Measurements from ENCODE around the gene TNFRSF12A.

The TNFRSF12A gene

DNA sequence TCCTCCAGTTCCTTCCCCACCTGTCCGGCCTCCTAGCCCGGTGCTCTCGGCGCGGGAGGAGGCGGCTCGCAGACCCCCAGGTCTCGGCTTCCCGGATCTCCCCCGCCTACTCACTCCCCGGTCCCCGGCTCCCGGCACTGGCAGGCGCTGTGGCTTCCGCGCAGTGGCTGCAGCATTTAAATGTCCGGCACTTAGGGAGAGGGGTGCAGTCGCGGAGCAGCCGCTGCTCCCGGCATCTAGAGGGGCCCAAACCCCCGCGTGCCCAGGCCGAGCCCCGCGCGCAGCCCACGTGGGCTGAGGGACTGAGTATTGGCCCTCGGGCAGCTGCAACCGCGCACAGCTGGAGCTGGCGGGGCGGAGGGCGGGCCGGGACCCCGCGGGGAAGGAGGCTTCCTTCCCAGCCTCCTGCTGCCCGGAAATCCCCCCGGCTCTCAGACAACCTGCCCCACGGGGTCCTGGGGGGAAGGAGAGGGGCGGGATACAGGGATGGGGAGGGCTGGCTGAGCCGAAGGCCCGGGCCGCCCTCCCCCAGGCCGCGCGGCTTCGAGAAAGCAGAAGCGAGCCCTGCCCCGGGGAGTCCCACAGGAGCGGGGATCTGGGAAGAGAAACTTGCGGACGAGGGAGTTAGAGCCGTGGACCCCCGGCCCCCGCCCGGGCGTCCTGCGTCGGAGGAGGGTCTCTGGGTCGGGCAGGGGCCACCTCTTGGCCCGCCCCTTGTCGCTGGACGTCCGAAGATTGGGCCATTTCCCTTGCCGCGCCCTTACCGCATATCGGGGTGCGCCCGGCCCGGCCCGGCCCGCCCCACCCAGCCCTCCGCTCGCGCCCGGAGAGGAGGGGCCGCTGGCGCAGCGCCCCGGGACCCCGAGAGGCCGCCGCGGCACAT lies 25.8 kb downstream of the TNFRSF12A start, which contains the start of gene MMP25:
TSS of gene MMP25 (plus strand) at position 804 of the 883 bp plus-strand sequence. CDS start 357 bp downstream, outside the sequence.
- POLR2A ChIA-PET, result interaction anchor here (0.6 to 1.1 kb wide), 2 partner anchors 15 to 23 kb away, joined by 3 to 4 read pairs; no protein-coding TSS in a partner anchor

GRCh38 chr16:3046641-3047386 lies 26.6 kb downstream of the TNFRSF12A start:
- TF ChIP-seq, protein P1, sequence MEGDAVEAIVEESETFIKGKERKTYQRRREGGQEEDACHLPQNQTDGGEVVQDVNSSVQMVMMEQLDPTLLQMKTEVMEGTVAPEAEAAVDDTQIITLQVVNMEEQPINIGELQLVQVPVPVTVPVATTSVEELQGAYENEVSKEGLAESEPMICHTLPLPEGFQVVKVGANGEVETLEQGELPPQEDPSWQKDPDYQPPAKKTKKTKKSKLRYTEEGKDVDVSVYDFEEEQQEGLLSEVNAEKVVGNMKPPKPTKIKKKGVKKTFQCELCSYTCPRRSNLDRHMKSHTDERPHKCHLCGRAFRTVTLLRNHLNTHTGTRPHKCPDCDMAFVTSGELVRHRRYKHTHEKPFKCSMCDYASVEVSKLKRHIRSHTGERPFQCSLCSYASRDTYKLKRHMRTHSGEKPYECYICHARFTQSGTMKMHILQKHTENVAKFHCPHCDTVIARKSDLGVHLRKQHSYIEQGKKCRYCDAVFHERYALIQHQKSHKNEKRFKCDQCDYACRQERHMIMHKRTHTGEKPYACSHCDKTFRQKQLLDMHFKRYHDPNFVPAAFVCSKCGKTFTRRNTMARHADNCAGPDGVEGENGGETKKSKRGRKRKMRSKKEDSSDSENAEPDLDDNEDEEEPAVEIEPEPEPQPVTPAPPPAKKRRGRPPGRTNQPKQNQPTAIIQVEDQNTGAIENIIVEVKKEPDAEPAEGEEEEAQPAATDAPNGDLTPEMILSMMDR (IDR thresholded peaks at IDR 0.05; ENCODE audit: insufficient read depth, low read length, missing control alignments), result no peak
- ChIA-PET POLR2A (interaction anchor here (1.0 to 1.4 kb wide), 2 partner anchors 19 to 22 kb away, joined by 3 read pairs; no protein-coding TSS in a partner anchor), CTCF (interaction anchor here (2.9 to 4.2 kb wide), 3 partner anchors 12 to 18 kb away, joined by 13 to 56 read pairs (median 44); no protein-coding TSS in a partner anchor)
- DNase-seq (ENCODE audit: low read depth, low spot score), result no peak
- H3K4me3 ChIP-seq (ENCODE audit: low read depth, low read length), result no peak overlapping the region

More for the DNA sequence above, 25.8 kb downstream of the TNFRSF12A start, which contains the start of gene MMP25:
- TF ChIP-seq, protein P1 (IDR thresholded peaks at IDR 0.05; ENCODE audit: insufficient read depth, low read length, missing control alignments), result no peak
- H3K4me3 ChIP-seq (ENCODE audit: low read depth, low read length), result peak within 1 kb of the TSS; percentile 43
- no peak for DNase-seq (ENCODE audit: low read depth, low spot score)
- CTCF ChIA-PET, result interaction anchor here (0.7 to 9.7 kb wide), 3 partner anchors 13 to 83 kb away, joined by 3 to 146 read pairs (median 6); no protein-coding TSS in a partner anchor

DNA sequence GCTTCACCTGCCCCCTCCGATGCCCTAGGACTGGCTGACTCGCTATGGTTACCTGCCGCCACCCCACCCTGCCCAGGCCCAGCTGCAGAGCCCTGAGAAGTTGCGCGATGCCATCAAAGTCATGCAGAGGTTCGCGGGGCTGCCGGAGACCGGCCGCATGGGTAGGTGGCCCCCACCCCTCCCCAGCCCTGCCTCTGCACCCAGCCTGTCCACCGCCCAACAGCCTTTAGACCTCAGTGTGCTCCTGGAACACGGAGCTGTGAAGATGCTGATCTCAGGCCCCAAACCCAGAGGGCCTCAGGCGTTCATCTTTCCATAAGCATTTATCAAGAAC lies 27.2 kb downstream of the TNFRSF12A start:
- CTCF ChIA-PET, result interaction anchor here (2.2 to 4.2 kb wide), 4 partner anchors 12 to 83 kb away, joined by 13 to 56 read pairs (median 28); no protein-coding TSS in a partner anchor
- TF ChIP-seq, protein P1 (IDR thresholded peaks at IDR 0.05; ENCODE audit: insufficient read depth, low read length, missing control alignments), result no peak
- no peak overlapping the region for H3K4me3 ChIP-seq (ENCODE audit: low read depth, low read length)
- no peak for DNase-seq (ENCODE audit: low read depth, low spot score)
- POLR2A ChIA-PET, result interaction anchor here (1.0 to 1.4 kb wide), 2 partner anchors 20 to 22 kb away, joined by 3 read pairs; no protein-coding TSS in a partner anchor

GRCh38 chr16:3049921-3050481 lies 29.8 kb downstream of the TNFRSF12A start:
- TF ChIP-seq, protein P1 (IDR thresholded peaks at IDR 0.05; ENCODE audit: insufficient read depth, low read length, missing control alignments), result no peak
- ChIA-PET POLR2A (interaction anchor here (0.6 kb wide), 1 partner anchor 43 kb away, joined by 4 read pairs; no protein-coding TSS in a partner anchor), CTCF (interaction anchor here (0.7 to 4.2 kb wide), 3 partner anchors 9 to 79 kb away, joined by 3 to 56 read pairs (median 5); no protein-coding TSS in a partner anchor)
- H3K4me3 ChIP-seq (ENCODE audit: low read depth, low read length), result no peak overlapping the region
- no peak for DNase-seq (ENCODE audit: low read depth, low spot score)

DNA sequence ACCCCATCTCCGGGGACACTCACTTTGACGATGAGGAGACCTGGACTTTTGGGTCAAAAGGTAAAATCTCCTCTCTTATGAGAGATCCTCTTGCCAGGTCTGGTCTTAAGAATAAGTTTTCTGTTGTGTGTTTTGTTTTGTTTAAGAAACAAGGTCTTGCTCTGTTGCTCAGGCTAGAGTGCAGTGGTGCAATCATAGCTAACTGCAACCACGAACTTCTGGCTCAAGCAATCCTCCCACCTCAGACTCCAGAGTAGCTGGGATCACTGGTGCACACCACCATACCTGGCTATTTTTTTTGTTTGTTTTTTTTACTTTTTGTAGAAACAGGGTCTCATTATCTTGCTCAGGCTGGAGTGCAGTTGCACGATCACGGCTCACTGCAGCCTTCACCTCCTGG lies 30.3 kb downstream of the TNFRSF12A start:
- POLR2A ChIA-PET, result interaction anchor here (0.6 kb wide), 1 partner anchor 43 kb away, joined by 4 read pairs; no protein-coding TSS in a partner anchor

More for the DNA sequence above, 30.3 kb downstream of the TNFRSF12A start:
- no peak overlapping the region for H3K4me3 ChIP-seq (ENCODE audit: low read depth, low read length)
- CTCF ChIA-PET, result interaction anchor here (0.7 to 4.2 kb wide), 4 partner anchors 9 to 115 kb away, joined by 3 to 56 read pairs (median 4); no protein-coding TSS in a partner anchor
- TF ChIP-seq, protein P1 (IDR thresholded peaks at IDR 0.05; ENCODE audit: insufficient read depth, low read length, missing control alignments), result no peak
- no peak for DNase-seq (ENCODE audit: low read depth, low spot score)

Measured in AG04449 (cell line).